PC-3 (cell line): ENCODE measurements around the gene NDOR1. TPM values are rescaled to one million over a fixed set of nuclear protein-coding genes. Genes with fewer than 3 reads are reported as not detected.
A peak's percentile ranks its signal among the peaks of the same experiment; 100 is the strongest.

ENCODE experiments used
- ATAC-seq: fragments of 200-7000 bp; cut with Tn5 transposase; 2 replicates; pipeline ENCODE4 v1.9.1; 2020; ENCODE audit warnings: mild to moderate bottlenecking, moderate library complexity
- BruUV-seq: library from RNA; stranded (reverse); fragments of 400-500 nt; replicated peaks from 2 replicates; lab custom pipeline; 2021; lab: Mats Ljungman, UMichigan
- CTCF ChIA-PET: fragments of 300-600 bp; sonication (Branson Sonifier 250); formaldehyde crosslinking; loops from one replicate; lab custom pipeline; 2022; ENCODE audit warnings: antibody characterized with exemption; lab: Charles Lee
- POLR2A ChIA-PET: fragments of 300-600 bp; sonication (Branson Sonifier 250); formaldehyde crosslinking; loops from one replicate; lab custom pipeline; 2022; ENCODE audit warnings: antibody characterized with exemption; ENCODE audit not compliant: unreplicated experiment; lab: Charles Lee
- DNase-seq: peaks from one replicate; pipeline ENCODE4 v3.0.0-alpha.2; 2015
- H2AFZ ChIP-seq: fragments of 300-600 bp; sonication (generic); 2 replicates; pipeline ENCODE4 v1.6.0; 2016; ENCODE audit warnings: antibody characterized with exemption, low read length
- H3F3A ChIP-seq: fragments of 300-600 bp; sonication (generic); one replicate; pipeline ENCODE4 v1.6.0; 2017; ENCODE audit warnings: antibody characterized with exemption, low read length, control low read depth, mild to moderate bottlenecking; ENCODE audit not compliant: unreplicated experiment
- H3K27ac ChIP-seq: fragments of 300-600 bp; sonication (generic); 2 replicates; pipeline ENCODE4 v1.5.1; 2016; ENCODE audit warnings: mild to moderate bottlenecking, low read length
- H3K27me3 ChIP-seq: fragments of 300-600 bp; sonication (generic); 2 replicates; pipeline ENCODE4 v1.6.1; 2016; ENCODE audit warnings: low read length, mixed read lengths
- H3K36me3 ChIP-seq: fragments of 300-600 bp; sonication (generic); 2 replicates; pipeline ENCODE4 v1.6.1; 2016; ENCODE audit warnings: low read depth, mixed run types, low read length, mixed read lengths
- H3K4me1 ChIP-seq: fragments of 300-600 bp; sonication (generic); 2 replicates; pipeline ENCODE4 v1.5.1; 2016; ENCODE audit warnings: low read length; ENCODE audit not compliant: insufficient read depth
- H3K4me2 ChIP-seq: fragments of 300-600 bp; sonication (generic); 2 replicates; pipeline ENCODE4 v1.6.0; 2016; ENCODE audit warnings: low read length
- H3K4me3 ChIP-seq: fragments of 300-600 bp; sonication (generic); 2 replicates; pipeline ENCODE4 v1.5.1; 2016; ENCODE audit warnings: mild to moderate bottlenecking, low read length, mixed read lengths
- H3K79me2 ChIP-seq: fragments of 300-600 bp; sonication (generic); 2 replicates; pipeline ENCODE4 v1.6.1; 2017; ENCODE audit warnings: low read length, mixed read lengths
- H3K9ac ChIP-seq: fragments of 300-600 bp; sonication (generic); 2 replicates; pipeline ENCODE4 v1.6.0; 2016; ENCODE audit warnings: mild to moderate bottlenecking, low read length
- H3K9me2 ChIP-seq: fragments of 300-600 bp; sonication (generic); replicated peaks from 2 replicates; pipeline ENCODE4 v1.6.1; 2016; ENCODE audit warnings: mixed run types, low read length, mixed read lengths
- H3K9me3 ChIP-seq: fragments of 300-600 bp; sonication (generic); 2 replicates; pipeline ENCODE4 v1.6.1; 2016; ENCODE audit warnings: low read length, mixed read lengths
- H4K20me1 ChIP-seq: fragments of 300-600 bp; sonication (generic); 2 replicates; pipeline ENCODE4 v1.6.1; 2016; ENCODE audit warnings: low read length, mixed read lengths
- EZH2 ChIP-seq: fragments of 300-600 bp; sonication (generic); IDR thresholded peaks from one replicate; pipeline ENCODE4 v1.6.1; 2017; ENCODE audit warnings: antibody characterized with exemption, mild to moderate bottlenecking, low read length; ENCODE audit not compliant: unreplicated experiment
- EZH2phosphoT487 ChIP-seq: fragments of 300-600 bp; sonication (generic); IDR thresholded peaks from 2 replicates; pipeline ENCODE4 v1.6.1; 2018; ENCODE audit warnings: mild to moderate bottlenecking, antibody characterized with exemption, low read length, borderline replicate concordance
- intact Hi-C: fragments of 100-400 bp; cut with micrococcal nuclease; formaldehyde crosslinking; loops from 2 replicates; pipeline ENCODE4 v1.9.0; 2023
- total RNA-seq: library from RNA; depleted of rRNA; stranded (reverse); fragments of >200 nt; gene quantifications from 2 replicates; pipeline ENCODE4 v1.2.3, GENCODE V29; 2014
- TF ChIP-seq, protein P1 (sequence below): fragments of 300-600 bp; sonication (generic); conservative IDR thresholded peaks from 2 replicates; pipeline ENCODE4 v1.5.1; 2017; ENCODE audit warnings: antibody characterized with exemption, low read depth, mild to moderate bottlenecking, low read length

Gene NDOR1
- total RNA-seq, 1 experiment from 2014 or later = 25.7 TPM

DNA sequence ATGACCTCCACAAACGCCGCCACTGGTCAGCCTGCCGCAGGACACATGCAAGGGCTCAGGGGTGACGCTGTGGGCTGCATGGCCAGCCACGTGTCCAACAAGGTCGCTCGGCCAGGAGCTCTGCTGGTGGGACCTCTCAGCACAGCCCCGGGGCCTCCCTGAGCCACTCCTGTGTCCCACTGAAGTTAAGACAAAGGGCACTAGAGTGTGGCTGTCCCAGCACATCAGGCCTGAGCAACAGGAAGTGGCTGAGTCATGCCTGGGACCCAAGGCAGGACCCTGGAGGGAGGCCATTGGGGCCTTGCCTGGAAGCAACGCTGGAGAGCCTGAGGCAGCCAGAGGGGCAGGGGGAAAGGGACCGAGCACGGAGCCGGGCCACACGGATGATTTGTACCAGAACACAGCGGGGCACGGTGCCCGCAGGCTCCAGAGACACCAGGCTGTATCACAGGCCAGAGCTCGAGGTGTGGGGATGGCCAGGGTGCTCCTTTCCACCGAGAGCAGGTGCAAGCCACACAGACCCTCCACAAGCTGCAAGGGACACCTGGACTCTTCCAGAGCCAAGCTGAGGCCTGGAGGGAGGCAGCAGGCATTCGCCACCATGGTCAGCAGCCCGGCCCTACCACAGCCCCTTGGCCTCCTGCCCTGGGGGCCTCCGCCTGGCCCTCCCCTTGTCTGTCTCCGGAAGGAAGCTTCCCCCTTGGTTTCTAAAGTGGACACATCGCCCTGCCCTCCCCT is 27.1 kb upstream of the NDOR1 start:
- Histone ChIP-seq H3K36me3 (no peaks in the 10 kb centered on the region), H3K9me2 (no peaks in the 10 kb centered on the region), H3K9ac (no peak overlapping the region), H3K4me3 (no peak overlapping the region), H3K27ac (no peak overlapping the region), H2AFZ (no peak overlapping the region), H3K4me2 (no peak overlapping the region), H4K20me1 (no peaks in the 10 kb centered on the region), H3K9me3 (no peaks in the 10 kb centered on the region), H3K79me2 (no peaks in the 10 kb centered on the region), H3K4me1 (no peaks in the 10 kb centered on the region), H3F3A (no peaks in the 10 kb centered on the region), H3K27me3 (no peaks in the 10 kb centered on the region)
- ATAC-seq (peak; percentile 39; the same call in 1 of the 2 replicates), DNase-seq (no peak)
- CTCF ChIA-PET = no interaction called here
- POLR2A ChIA-PET = interaction anchor here (0.6 kb wide), 1 partner anchor 49 kb away, joined by 3 read pairs; no protein-coding TSS in a partner anchor
- intact Hi-C loops = no loop called here
- TF ChIP-seq, protein P1, sequence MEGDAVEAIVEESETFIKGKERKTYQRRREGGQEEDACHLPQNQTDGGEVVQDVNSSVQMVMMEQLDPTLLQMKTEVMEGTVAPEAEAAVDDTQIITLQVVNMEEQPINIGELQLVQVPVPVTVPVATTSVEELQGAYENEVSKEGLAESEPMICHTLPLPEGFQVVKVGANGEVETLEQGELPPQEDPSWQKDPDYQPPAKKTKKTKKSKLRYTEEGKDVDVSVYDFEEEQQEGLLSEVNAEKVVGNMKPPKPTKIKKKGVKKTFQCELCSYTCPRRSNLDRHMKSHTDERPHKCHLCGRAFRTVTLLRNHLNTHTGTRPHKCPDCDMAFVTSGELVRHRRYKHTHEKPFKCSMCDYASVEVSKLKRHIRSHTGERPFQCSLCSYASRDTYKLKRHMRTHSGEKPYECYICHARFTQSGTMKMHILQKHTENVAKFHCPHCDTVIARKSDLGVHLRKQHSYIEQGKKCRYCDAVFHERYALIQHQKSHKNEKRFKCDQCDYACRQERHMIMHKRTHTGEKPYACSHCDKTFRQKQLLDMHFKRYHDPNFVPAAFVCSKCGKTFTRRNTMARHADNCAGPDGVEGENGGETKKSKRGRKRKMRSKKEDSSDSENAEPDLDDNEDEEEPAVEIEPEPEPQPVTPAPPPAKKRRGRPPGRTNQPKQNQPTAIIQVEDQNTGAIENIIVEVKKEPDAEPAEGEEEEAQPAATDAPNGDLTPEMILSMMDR = no peak
- BruUV-seq = no TSS peak

GRCh38 chr9:137178939-137179630 is 26.4 kb upstream of the NDOR1 start:
- CTCF ChIA-PET = no interaction called here
- H3K9ac ChIP-seq = no peak overlapping the region
- no peaks in the 10 kb centered on the region for H3K9me3 ChIP-seq
- POLR2A ChIA-PET = interaction anchor here (0.6 kb wide), 1 partner anchor 49 kb away, joined by 3 read pairs; no protein-coding TSS in a partner anchor
- H3K9me2 ChIP-seq = no peaks in the 10 kb centered on the region
- H3K79me2 ChIP-seq = no peaks in the 10 kb centered on the region
- H4K20me1 ChIP-seq = no peaks in the 10 kb centered on the region
- no peak for DNase-seq
- H2AFZ ChIP-seq = no peak overlapping the region
- H3F3A ChIP-seq = no peaks in the 10 kb centered on the region
- H3K27me3 ChIP-seq = no peaks in the 10 kb centered on the region
- H3K4me2 ChIP-seq = no peak overlapping the region
- TF ChIP-seq, protein P1 = no peak
- TF ChIP-seq EZH2phosphoT487 (no peak), EZH2 (no peak)
- intact Hi-C loops = no loop called here
- H3K27ac ChIP-seq = no peak overlapping the region
- no peaks in the 10 kb centered on the region for H3K4me1 ChIP-seq
- no peaks in the 10 kb centered on the region for H3K36me3 ChIP-seq
- no peak overlapping the region for H3K4me3 ChIP-seq
- ATAC-seq = no peak
- no TSS peak for BruUV-seq

DNA sequence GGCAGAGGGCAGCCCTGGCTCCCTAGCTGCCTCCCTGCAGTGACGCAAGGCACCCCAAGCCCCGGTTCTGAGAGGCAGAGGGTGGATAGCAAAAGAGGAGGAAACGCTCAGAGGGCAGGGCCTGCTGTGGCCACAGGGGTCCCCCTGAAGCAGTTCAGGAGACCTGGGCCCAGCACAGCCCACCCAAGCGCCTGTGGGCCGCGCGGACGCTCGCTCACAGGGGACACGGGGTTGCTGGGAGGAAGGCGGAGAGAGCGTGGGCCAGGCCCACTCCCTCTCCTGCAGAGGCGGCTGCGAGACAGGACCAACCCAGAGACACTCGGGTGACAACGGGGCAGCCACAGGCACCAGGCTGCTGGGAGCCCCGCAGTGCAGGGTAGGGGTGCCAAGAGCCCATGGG is 25.7 kb upstream of the NDOR1 start:
- H3K79me2 ChIP-seq = no peaks in the 10 kb centered on the region
- no peaks in the 10 kb centered on the region for H3K9me3 ChIP-seq
- H3K36me3 ChIP-seq = no peaks in the 10 kb centered on the region
- POLR2A ChIA-PET = no interaction called here
- H3K4me2 ChIP-seq = no peak overlapping the region
- no peak overlapping the region for H3K4me3 ChIP-seq
- TF ChIP-seq EZH2 = no peak
- TF ChIP-seq, protein P1 = no peak
- TF ChIP-seq EZH2phosphoT487 = no peak
- H4K20me1 ChIP-seq = no peaks in the 10 kb centered on the region
- no peaks in the 10 kb centered on the region for H3K9me2 ChIP-seq
- intact Hi-C loops = no loop called here
- ATAC-seq (no peak), DNase-seq (no peak)
- CTCF ChIA-PET = no interaction called here
- no peak overlapping the region for H3K27ac ChIP-seq
- H3K9ac ChIP-seq = no peak overlapping the region
- BruUV-seq = no TSS peak
- no peaks in the 10 kb centered on the region for H3K27me3 ChIP-seq
- no peak overlapping the region for H2AFZ ChIP-seq
- no peaks in the 10 kb centered on the region for H3K4me1 ChIP-seq
- no peaks in the 10 kb centered on the region for H3F3A ChIP-seq
